Adipocyte (in vitro differentiated cells): Measurements from ENCODE around the gene CGREF1.

Source experiments
- DNase-seq: peaks from one replicate; pipeline ENCODE4 v3.0.0-alpha.2; 2015; ENCODE audit warnings: low read depth
- H3K27me3 ChIP-seq: replicated peaks from 2 replicates; pipeline ENCODE4 v1.7.0; 2013; ENCODE audit warnings: mild to moderate bottlenecking, low read length, moderate library complexity; ENCODE audit not compliant: control insufficient read depth, insufficient read depth
- H3K36me3 ChIP-seq: 2 replicates; pipeline ENCODE4 v1.7.0; 2013; ENCODE audit warnings: low read length, mild to moderate bottlenecking, moderate library complexity; ENCODE audit not compliant: control insufficient read depth, insufficient read depth, severe bottlenecking
- H3K4me1 ChIP-seq: 2 replicates; pipeline ENCODE4 v1.7.0; 2013; ENCODE audit warnings: mild to moderate bottlenecking, low read length, moderate library complexity; ENCODE audit not compliant: control insufficient read depth, insufficient read depth
- H3K4me3 ChIP-seq: 2 replicates; pipeline ENCODE4 v1.7.0; 2013; ENCODE audit warnings: mild to moderate bottlenecking, low read length, moderate library complexity
- H3K9ac ChIP-seq: 2 replicates; pipeline ENCODE4 v1.7.0; 2013; ENCODE audit warnings: mild to moderate bottlenecking, low read length, moderate library complexity
- H3K9me3 ChIP-seq: 2 replicates; pipeline ENCODE4 v1.7.0; 2013; ENCODE audit warnings: mild to moderate bottlenecking, low read length, moderate library complexity; ENCODE audit not compliant: control insufficient read depth

Gene CGREF1

DNA sequence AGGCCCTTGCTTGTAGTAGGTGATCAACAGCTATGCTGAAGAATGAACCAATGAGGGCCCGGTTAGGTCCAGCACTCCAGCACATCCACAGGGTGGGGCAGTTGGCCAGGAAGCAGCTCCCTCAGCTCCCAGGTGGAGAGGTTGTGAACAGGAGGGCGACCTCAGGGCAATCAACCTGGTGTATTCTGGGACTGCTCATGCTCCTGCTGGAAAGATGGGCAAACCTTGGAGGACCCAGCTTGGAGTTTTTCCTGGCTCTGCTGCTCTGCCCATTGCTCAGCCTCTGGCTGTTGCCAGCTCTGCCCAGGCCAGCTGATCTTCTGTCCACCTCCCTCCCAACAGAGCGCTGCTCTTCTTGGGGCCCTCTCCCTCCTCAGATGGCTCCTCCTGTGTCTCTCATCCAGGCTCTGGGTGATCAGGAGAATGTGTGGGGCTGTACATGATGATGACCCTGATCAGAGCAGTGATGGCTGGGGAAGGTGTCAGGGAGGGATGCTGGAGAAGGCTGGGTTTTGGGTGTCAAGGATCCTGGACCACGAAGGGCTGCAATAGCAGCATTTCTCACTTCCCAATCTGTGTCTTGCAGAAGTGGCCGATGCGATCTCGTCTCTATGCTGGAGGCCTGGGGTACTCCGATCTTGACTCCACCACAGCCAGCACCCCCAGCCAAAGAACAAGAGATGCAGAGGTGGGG lies 33.3 kb upstream of the CGREF1 start:
- DNase-seq = no peak
- Histone ChIP-seq H3K9me3 (no peaks in the 10 kb centered on the region), H3K4me1 (no peaks in the 10 kb centered on the region), H3K36me3 (no peaks in the 10 kb centered on the region), H3K9ac (no peak overlapping the region), H3K4me3 (no peak overlapping the region), H3K27me3 (peaks cover 7% of the 10 kb centered on the region)

DNA sequence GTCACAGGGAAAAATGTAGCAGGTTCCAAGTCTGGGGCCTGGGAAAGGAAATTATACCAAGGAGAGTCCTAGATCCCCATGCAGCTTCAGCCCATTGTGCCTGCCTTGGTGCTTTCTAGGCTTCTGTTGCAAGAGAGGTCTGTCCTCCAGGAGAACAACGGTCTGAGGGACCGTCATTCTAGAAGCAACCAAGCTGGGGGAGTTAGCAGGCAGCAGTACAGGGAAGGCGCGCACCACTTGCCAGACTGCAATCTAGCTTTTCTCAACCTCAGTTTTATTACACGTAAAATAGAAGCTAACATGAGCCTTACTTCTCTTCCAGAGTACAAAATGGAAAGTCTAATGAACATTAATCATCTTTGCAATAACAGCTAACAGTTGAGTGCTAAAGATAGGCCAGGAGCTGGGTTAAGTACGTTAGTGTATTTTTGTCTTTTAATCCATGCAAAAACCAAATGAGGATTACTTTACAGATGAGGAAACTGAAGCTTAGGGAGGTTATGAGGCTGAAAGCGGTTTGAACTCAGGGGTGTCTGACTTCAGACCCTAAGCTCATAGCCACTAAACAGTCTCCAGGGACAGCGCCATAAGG lies 31.8 kb upstream of the CGREF1 start:
- H3K4me1 ChIP-seq = no peaks in the 10 kb centered on the region
- H3K9ac ChIP-seq = no peak overlapping the region
- peaks cover 7% of the 10 kb centered on the region for H3K27me3 ChIP-seq
- no peaks in the 10 kb centered on the region for H3K9me3 ChIP-seq
- DNase-seq = no peak
- no peak overlapping the region for H3K4me3 ChIP-seq
- H3K36me3 ChIP-seq = no peaks in the 10 kb centered on the region

DNA sequence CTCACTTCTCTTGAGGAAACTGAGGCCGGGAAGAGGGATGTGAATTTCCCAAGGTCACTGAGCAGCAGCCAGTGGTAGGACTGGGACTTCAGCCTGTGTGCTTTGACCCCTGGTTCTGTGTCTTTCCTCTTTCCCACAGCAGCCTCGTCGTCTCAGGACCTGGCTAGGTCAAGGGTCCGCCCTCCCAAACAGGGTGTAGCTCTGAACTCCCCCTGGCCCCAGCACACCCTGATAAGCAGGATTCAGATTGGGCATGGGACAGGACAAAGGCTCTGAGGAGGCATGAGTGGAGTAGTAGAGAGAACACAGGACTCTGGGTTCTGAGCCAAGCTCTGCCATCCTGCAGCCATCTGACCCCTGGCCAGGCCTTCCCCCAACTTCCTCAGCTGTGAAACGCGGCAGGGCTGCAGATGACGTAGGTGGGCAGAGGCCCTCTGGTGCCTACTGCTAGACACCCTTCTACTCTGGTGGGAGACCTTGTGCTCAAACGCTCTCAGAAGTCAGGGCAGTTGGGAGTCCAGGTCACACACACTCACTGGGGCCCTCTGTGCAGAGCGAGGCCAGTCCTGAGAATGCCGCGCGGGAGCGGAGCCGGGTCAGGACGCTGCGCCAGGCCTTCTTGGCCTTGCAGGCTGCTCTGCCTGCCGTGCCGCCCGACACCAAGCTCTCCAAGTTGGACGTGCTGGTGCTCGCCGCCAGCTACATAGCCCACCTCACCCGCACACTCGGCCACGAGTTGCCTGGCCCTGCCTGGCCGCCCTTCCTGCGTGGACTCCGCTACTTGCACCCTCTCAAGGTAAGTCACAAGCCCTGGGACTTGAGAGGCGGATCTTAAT lies 30.9 kb upstream of the CGREF1 start:
- no peak for DNase-seq
- Histone ChIP-seq H3K9ac (no peak overlapping the region), H3K27me3 (peaks cover 7% of the 10 kb centered on the region), H3K9me3 (no peaks in the 10 kb centered on the region), H3K4me1 (no peaks in the 10 kb centered on the region), H3K4me3 (no peak overlapping the region), H3K36me3 (no peaks in the 10 kb centered on the region)

DNA sequence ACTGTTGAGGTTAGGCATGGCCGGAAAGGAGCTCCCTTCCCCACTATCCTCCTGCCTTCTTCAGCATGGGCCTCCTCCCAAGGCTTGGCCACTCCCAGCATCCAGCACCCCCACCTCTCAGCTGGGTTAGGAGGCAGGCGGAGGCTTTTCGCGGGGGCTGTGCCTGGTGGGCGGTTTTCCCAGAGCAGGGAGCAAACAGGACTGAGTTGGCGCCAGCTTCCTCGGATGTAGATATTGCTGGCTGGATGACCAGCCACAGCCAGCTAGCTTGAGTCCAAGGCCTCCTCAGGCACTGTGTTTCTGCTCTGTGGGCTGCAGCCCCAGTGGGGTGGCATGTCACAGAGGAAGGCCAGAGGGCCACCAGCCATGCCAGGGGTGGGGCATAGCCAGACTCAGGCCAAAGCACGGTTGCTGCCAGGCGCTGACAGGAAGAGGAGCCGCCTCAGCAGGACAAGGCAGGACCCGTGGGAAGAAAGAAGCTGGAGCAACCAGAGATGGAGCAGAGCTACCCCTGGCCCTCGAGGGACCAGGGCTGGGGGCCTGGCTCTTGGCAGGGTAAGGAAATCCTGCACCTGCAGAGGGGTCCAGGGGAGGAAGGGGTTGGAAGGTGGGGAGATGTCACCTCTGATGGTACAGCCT lies 30.0 kb upstream of the CGREF1 start, which contains the start of gene TCF23:
Gene TCF23, plus strand, starts transcription at position 204 of the 639 bp plus-strand sequence. Its CDS starts 130 bp downstream, at position 334.
- no peak within 1 kb of the TSS for H3K4me3 ChIP-seq
- H3K36me3 ChIP-seq = no peaks in the 10 kb centered on the region
- H3K9ac ChIP-seq = no peak within 1 kb of the TSS
- no peaks in the 10 kb centered on the region for H3K4me1 ChIP-seq
- H3K27me3 ChIP-seq = peaks cover 7% of the 10 kb centered on the region
- no peaks in the 10 kb centered on the region for H3K9me3 ChIP-seq
- DNase-seq = no peak

DNA sequence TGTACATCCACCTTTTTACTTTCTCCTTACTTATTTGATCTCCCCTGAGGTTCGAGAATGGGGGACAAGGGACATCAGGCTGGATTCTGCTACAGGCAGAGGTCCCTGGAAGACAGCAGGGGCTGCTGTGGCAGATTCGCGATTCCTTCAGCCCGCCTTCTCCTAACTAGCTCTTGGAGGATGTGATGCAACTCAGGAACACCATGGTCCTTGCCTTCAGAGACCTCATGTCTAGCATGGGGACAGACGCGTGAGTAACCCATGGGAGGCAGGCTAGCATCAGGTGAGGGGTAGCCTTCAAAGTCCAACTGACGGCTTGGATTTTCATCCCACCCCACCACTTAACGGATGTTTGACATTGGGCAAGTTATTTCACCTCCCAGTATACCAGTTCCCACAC lies 29.0 kb upstream of the CGREF1 start:
- H3K36me3 ChIP-seq = no peaks in the 10 kb centered on the region
- H3K9me3 ChIP-seq = peaks cover 8% of the 10 kb centered on the region
- no peak overlapping the region for H3K9ac ChIP-seq
- no peak overlapping the region for H3K4me3 ChIP-seq
- peaks cover 9% of the 10 kb centered on the region for H3K27me3 ChIP-seq
- no peak for DNase-seq
- H3K4me1 ChIP-seq = no peaks in the 10 kb centered on the region

DNA sequence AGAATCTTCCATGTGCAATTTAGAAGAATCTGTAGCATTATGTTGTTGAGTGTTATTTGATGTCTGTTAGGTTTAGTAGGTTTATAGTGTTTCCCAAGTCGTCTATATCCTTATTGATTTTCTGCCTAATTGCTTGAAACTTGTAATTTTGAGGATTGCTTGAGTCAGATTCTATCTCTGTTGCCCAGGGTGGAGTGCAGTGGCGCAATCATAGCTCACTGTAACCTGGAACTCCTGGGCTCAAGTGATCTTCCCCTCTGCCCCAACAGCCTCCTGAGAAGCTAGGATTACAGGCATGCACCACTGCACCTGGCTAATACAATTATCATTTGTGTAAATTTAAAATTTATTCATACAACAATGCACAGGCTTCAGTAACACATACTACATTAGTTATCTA lies 26.8 kb upstream of the CGREF1 start:
- H3K9me3 ChIP-seq = peaks cover 12% of the 10 kb centered on the region

DNA sequence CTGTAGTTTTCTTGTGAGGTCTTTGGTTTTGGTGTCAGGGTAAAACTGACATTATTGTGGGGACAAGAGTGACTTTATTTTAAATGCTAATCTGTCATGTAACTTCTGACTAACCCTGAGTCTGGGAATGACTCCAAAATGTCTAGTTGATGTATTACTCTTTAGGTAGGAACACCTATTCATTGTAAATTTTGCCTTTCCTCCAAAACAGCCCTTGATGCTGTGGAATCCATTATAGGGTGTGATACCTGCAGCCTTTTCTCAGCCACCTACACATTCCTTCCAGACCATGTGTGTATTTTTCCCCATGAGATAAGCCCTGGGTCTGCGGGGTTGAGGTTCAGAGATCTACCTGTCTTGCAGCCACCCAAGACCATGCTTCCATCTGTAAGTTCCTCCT lies 24.4 kb upstream of the CGREF1 start:
- H3K9ac ChIP-seq = no peak overlapping the region
- no peak for DNase-seq
- peaks cover 8% of the 10 kb centered on the region for H3K27me3 ChIP-seq
- H3K9me3 ChIP-seq = peaks cover 12% of the 10 kb centered on the region
- no peaks in the 10 kb centered on the region for H3K36me3 ChIP-seq
- no peak overlapping the region for H3K4me3 ChIP-seq
- no peaks in the 10 kb centered on the region for H3K4me1 ChIP-seq

More for the DNA sequence above, 26.8 kb upstream of the CGREF1 start:
- Histone ChIP-seq H3K27me3 (peaks cover 13% of the 10 kb centered on the region), H3K4me1 (no peaks in the 10 kb centered on the region), H3K4me3 (no peak overlapping the region), H3K9ac (no peak overlapping the region), H3K36me3 (no peaks in the 10 kb centered on the region)
- DNase-seq = no peak

DNA sequence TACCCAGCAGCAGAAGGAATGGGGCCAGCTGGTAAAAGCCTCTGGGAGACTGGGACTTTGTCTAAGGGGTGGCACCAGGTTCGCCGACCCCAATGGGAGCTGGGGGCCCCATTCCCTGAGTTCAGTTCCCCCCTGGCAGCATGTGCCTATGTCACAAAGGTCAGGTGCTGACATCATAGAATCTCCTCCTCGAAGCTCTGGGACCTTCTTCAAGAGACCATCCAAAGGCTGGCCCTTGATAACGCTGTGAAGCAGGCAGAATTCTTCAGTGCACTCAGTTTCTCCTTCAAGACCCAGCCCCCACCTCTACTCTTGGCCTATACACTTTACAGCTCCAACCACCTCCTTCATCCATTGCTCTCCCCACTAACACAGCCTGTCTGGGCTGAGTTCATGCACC lies 20.4 kb upstream of the CGREF1 start, which contains the start of gene PRR30:
Gene PRR30, minus strand, starts transcription at position 101 of the 400 bp plus-strand sequence. CDS start 1,081 bp downstream, outside the sequence.
- H3K4me1 ChIP-seq = no peaks in the 10 kb centered on the region
- H3K27me3 ChIP-seq = peaks cover 8% of the 10 kb centered on the region
- H3K9me3 ChIP-seq = peaks cover 12% of the 10 kb centered on the region
- H3K4me3 ChIP-seq = no peak within 1 kb of the TSS
- H3K36me3 ChIP-seq = no peaks in the 10 kb centered on the region
- DNase-seq = no peak
- H3K9ac ChIP-seq = no peak within 1 kb of the TSS

DNA sequence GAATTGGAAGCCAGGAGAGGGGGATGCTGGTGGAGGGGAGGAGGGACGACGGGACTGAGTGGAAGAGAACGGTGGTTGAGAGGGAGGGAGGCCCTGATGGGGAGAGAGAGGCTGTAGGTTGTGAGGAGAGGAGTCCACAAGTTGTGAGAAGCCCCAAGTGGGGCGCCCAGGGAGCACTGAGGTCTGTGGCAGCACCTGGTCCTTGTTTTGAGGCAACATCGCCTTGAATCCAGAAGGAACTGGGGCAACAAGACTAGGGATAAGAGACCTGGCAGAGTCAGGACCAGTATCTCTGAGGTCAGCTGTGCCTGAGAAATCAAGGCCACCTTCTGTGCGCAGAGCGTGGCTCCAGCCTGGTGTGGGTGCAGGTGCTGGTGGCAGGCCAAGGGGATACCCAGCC lies 19.2 kb upstream of the CGREF1 start:
- H3K4me3 ChIP-seq = no peak overlapping the region
- H3K27me3 ChIP-seq = peaks cover 8% of the 10 kb centered on the region
- no peak for DNase-seq
- no peak overlapping the region for H3K9ac ChIP-seq
- peaks cover 6% of the 10 kb centered on the region for H3K9me3 ChIP-seq
- H3K4me1 ChIP-seq = peaks cover 4% of the 10 kb centered on the region
- peaks cover under 1% of the 10 kb centered on the region for H3K36me3 ChIP-seq

DNA sequence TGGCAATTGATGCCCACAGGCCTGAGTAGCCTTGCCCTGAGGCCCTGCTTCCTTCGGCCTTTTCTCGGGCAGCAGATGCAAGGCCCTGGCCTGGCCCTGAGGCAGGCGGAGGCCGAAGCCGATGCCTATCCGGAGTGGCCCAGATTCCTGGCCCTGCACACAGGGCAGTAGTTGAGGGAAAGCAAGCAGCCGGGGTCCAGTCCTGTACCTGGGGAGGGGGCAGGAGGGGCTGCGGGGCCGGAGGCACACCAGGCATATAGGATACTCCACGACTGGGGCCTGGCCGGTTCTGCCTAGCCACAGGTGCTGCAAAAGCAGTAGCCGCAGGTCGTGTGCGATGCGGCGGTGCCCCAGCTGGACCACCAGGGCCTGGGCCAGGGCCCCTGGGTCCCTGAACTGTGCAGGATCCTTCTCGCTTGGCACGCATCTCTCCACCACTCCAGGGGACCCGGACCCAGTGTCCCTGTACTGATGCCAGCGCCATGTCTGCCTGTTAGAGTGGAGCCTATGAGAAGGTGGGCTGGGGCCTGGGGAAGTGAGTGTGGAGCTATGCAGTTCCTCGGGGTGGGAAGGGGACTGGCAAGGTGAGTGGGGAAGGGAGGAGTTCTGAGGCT lies 18.5 kb upstream of the CGREF1 start:
- no peak for DNase-seq
- H3K9me3 ChIP-seq = no peaks in the 10 kb centered on the region

More for the DNA sequence above, 18.5 kb upstream of the CGREF1 start:
- H3K4me1 ChIP-seq = peaks cover 11% of the 10 kb centered on the region
- no peak overlapping the region for H3K4me3 ChIP-seq
- H3K27me3 ChIP-seq = peaks cover 2% of the 10 kb centered on the region
- H3K9ac ChIP-seq = no peak overlapping the region
- H3K36me3 ChIP-seq = peaks cover 7% of the 10 kb centered on the region
